ENCODE data around the gene CREB3.

Gene CREB3

GRCh38 chr9:35726931-35727330 lies 5.5 kb upstream of the CREB3 start:
- H3K4me3 ChIP-seq (ENCODE audit: low read depth, low read length), result no peak overlapping the region
- TF ChIP-seq, protein P1, sequence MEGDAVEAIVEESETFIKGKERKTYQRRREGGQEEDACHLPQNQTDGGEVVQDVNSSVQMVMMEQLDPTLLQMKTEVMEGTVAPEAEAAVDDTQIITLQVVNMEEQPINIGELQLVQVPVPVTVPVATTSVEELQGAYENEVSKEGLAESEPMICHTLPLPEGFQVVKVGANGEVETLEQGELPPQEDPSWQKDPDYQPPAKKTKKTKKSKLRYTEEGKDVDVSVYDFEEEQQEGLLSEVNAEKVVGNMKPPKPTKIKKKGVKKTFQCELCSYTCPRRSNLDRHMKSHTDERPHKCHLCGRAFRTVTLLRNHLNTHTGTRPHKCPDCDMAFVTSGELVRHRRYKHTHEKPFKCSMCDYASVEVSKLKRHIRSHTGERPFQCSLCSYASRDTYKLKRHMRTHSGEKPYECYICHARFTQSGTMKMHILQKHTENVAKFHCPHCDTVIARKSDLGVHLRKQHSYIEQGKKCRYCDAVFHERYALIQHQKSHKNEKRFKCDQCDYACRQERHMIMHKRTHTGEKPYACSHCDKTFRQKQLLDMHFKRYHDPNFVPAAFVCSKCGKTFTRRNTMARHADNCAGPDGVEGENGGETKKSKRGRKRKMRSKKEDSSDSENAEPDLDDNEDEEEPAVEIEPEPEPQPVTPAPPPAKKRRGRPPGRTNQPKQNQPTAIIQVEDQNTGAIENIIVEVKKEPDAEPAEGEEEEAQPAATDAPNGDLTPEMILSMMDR (IDR thresholded peaks at IDR 0.05; ENCODE audit: borderline replicate concordance, insufficient read depth, low read depth, low read length), result peak; percentile 35; the same call in 1 of the 2 replicates

- H3K4me3 ChIP-seq (ENCODE audit: low read depth, low read length), result peak overlapping the region; percentile 35
- TF ChIP-seq, protein P1 (IDR thresholded peaks at IDR 0.05; ENCODE audit: borderline replicate concordance, insufficient read depth, low read depth, low read length), result no peak
Measured at GRCh38 chr9:35727676-35728040, 4.8 kb upstream of the CREB3 start.

DNA sequence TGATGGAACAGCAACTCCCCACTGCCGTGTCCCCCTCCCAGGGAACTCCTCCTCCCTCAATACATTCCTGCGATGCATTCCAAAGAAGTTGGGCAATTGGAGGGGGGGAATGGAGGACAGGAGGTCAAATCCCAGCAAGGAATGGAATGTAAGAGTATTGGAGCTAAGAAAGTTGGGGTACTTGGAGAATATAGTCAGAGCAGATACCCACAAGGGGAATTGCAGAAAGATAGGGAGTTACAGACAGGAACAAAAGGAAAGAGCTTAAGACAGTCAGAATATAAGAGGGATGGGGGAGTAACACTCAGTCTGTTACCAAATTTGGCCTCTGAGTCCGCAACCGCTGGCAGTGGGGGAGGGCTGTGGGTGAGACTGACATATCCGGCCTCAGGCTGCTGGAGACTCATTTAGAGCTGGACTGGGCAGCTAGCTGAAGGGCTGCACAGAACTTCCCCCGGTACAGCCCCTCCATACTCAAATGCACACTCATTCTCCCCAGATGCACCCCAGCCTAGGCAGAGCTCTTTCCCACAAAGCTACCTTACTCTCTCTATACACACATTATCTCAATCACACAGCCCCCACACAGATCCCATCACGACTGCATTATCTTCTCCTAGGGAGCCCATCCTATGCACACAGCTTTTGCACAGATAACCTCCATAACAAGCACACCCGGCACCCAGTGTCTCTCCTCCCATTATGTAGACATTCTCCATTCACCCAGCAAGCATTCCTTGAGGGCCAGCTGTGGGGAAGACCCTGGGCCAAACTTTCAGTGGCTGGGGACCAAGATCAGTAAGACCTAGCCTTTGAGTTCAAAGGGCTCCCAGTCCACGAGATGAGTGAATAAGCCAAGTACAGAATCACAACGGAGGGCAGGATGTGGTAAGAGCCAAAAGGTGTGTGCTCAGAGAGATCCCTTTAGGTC lies 4.2 kb upstream of the CREB3 start:
- TF ChIP-seq, protein P1 (IDR thresholded peaks at IDR 0.05; ENCODE audit: borderline replicate concordance, insufficient read depth, low read depth, low read length), result no peak
- peak overlapping the region; percentile 35 for H3K4me3 ChIP-seq (ENCODE audit: low read depth, low read length)

GRCh38 chr9:35729101-35729500 lies 3.4 kb upstream of the CREB3 start:
- TF ChIP-seq, protein P1 (IDR thresholded peaks at IDR 0.05; ENCODE audit: borderline replicate concordance, insufficient read depth, low read depth, low read length), result no peak
- H3K4me3 ChIP-seq (ENCODE audit: low read depth, low read length), result peak overlapping the region; percentile 94

DNA sequence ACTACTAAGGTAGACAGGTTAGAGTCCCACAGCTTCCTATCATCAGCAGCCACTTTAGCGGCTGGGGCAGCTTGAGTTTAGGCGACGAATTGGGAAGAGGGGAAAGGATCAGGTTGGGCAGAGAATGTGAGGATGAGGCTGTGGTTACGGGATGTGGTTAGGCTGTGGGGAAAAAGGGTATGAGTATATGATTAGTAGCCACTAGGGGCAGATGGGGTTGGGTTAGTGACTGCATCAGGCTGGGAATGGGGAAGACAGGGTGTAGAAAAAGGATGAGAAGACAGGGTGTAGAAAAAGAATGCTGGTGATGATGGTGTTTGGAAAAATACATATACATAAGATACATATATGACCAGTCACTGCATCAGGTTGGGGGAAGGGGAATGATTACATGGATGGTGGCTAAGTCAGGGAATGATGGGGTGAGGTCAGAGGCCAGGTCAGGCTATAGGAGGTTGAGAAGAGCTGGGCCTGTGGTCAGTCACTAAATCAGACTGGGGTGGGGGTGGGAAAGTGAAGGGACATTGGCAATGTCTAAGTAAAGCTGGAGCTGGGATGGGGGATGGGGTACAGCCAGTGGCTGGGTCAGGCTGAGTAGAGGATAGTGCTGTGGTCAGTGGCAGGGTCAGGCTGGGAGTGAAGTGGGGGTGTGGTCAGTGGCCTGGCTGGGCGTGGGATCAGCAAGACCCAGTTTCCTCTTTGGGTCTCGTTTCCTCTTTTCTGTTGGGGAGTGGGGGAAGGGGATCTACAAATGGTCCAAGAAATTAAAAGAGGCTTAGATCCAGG lies 2.6 kb upstream of the CREB3 start:
- H3K4me3 ChIP-seq (ENCODE audit: low read depth, low read length), result peak overlapping the region; percentile 94
- TF ChIP-seq, protein P1 (IDR thresholded peaks at IDR 0.05; ENCODE audit: borderline replicate concordance, insufficient read depth, low read depth, low read length), result peak; percentile 51; the same call in 1 of the 2 replicates

DNA sequence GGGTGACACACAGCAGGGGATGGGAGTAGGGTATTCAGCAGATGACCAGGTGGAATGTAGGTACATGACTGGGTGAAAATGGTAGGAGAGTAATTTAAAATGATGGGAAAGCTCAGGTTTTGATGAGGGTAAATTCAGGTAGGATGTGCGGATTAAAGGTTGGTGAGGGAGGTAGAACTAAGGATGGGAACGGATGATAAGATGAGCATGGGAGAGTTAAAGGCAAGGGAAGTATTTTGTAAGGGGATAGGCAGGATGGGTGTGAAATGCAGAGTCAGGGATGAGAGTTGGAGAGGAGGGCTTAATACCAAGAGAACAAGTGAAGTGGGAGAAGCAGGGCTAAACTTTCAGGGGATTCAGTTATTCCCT lies 2.0 kb upstream of the CREB3 start:
- TF ChIP-seq, protein P1 (IDR thresholded peaks at IDR 0.05; ENCODE audit: borderline replicate concordance, insufficient read depth, low read depth, low read length), result no peak
- H3K4me3 ChIP-seq (ENCODE audit: low read depth, low read length), result peak overlapping the region; percentile 94

All from GM12875 (cell line).